Mesothelial cell of epicardium (in vitro differentiated cells): ENCODE data around the gene ZNF574. TPM values are rescaled to one million over a fixed set of nuclear protein-coding genes. Genes with fewer than 3 reads are reported as not detected.

ENCODE experiments used
- DNase-seq, 2 experiments: peaks; one replicate each; pipeline ENCODE4 v3.0.0; 2021; ENCODE audit warnings: low spot score in 2 of 2; ENCODE audit not compliant: unreplicated experiment in 2 of 2
- H3K27ac Mint-ChIP-seq: 2 replicates; pipeline ENCODE4 v1.8.0; 2021; ENCODE audit warnings: mixed read lengths
- H3K27me3 Mint-ChIP-seq: 2 replicates; pipeline ENCODE4 v1.8.0; 2021; ENCODE audit warnings: low read depth, mixed read lengths
- H3K36me3 Mint-ChIP-seq: 2 replicates; pipeline ENCODE4 v1.8.0; 2021; ENCODE audit warnings: mixed read lengths
- H3K4me1 Mint-ChIP-seq: 2 replicates; pipeline ENCODE4 v1.8.0; 2021; ENCODE audit warnings: mixed read lengths
- H3K4me3 Mint-ChIP-seq: 2 replicates; pipeline ENCODE4 v1.8.0; 2021; ENCODE audit warnings: mild to moderate bottlenecking, moderate library complexity, mixed read lengths
- H3K9me3 Mint-ChIP-seq: 2 replicates; pipeline ENCODE4 v1.8.0; 2021; ENCODE audit warnings: mixed read lengths
- total RNA-seq: library from RNA; stranded (reverse); gene quantifications from 3 replicates; pipeline ENCODE4 v1.2.1, GENCODE V29; 2021
- TF ChIP-seq, protein P1 (sequence below): fragments of 200-600 bp; sonication (generic); IDR thresholded peaks from one replicate; pipeline ENCODE4 v1.5.0; 2021; ENCODE audit warnings: antibody characterized with exemption; ENCODE audit not compliant: unreplicated experiment

Gene ZNF574
- total RNA-seq, 1 donor from 2014 or later = 21.3 TPM

DNA sequence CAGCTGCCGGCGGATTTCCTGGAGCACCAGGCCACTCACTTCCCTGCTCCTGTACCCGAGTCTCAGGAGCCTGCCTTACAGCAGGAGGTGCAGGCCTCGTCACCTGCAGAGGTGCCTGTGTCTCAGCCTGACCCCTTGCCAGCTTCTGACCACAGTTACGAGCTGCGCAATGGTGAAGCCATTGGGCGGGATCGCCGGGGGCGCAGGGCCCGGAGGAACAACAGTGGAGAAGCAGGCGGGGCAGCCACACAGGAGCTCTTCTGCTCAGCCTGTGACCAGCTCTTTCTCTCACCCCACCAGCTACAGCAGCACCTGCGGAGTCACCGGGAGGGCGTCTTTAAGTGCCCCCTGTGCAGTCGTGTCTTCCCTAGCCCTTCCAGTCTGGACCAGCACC, 3.3 kb downstream of the ZNF574 start:
- H3K4me3 Mint-ChIP-seq = no peak overlapping the region
- peaks cover 33% of the 10 kb centered on the region for H3K4me1 Mint-ChIP-seq
- TF ChIP-seq, protein P1, sequence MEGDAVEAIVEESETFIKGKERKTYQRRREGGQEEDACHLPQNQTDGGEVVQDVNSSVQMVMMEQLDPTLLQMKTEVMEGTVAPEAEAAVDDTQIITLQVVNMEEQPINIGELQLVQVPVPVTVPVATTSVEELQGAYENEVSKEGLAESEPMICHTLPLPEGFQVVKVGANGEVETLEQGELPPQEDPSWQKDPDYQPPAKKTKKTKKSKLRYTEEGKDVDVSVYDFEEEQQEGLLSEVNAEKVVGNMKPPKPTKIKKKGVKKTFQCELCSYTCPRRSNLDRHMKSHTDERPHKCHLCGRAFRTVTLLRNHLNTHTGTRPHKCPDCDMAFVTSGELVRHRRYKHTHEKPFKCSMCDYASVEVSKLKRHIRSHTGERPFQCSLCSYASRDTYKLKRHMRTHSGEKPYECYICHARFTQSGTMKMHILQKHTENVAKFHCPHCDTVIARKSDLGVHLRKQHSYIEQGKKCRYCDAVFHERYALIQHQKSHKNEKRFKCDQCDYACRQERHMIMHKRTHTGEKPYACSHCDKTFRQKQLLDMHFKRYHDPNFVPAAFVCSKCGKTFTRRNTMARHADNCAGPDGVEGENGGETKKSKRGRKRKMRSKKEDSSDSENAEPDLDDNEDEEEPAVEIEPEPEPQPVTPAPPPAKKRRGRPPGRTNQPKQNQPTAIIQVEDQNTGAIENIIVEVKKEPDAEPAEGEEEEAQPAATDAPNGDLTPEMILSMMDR = no peak
- H3K36me3 Mint-ChIP-seq = peaks cover 21% of the 10 kb centered on the region
- H3K27ac Mint-ChIP-seq = no peak overlapping the region
- H3K27me3 Mint-ChIP-seq = no peaks in the 10 kb centered on the region
- no peak for DNase-seq
- no peaks in the 10 kb centered on the region for H3K9me3 Mint-ChIP-seq

DNA sequence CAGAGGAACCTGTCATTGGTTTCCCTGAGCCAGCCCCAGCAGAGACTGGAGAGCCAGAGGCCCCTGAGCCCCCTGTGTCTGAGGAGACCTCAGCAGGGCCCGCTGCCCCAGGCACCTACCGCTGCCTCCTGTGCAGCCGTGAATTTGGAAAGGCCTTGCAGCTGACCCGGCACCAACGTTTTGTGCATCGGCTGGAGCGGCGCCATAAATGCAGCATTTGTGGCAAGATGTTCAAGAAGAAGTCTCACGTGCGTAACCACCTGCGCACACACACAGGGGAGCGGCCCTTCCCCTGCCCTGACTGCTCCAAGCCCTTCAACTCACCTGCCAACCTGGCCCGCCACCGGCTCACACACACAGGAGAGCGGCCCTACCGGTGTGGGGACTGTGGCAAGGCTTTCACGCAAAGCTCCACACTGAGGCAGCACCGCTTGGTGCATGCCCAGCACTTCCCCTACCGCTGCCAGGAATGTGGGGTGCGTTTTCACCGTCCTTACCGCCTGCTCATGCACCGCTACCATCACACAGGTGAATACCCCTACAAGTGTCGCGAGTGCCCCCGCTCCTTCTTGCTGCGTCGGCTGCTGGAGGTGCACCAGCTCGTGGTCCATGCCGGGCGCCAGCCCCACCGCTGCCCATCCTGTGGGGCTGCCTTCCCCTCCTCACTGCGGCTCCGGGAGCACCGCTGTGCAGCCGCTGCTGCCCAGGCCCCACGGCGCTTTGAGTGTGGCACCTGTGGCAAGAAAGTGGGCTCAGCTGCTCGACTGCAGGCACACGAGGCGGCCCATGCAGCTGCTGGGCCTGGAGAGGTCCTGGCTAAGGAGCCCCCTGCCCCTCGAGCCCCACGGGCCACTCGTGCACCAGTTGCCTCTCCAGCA, 4.2 kb downstream of the ZNF574 start:
- H3K4me1 Mint-ChIP-seq = peaks cover 29% of the 10 kb centered on the region
- no peaks in the 10 kb centered on the region for H3K27me3 Mint-ChIP-seq
- peaks cover 21% of the 10 kb centered on the region for H3K36me3 Mint-ChIP-seq
- no peak overlapping the region for H3K4me3 Mint-ChIP-seq
- no peaks in the 10 kb centered on the region for H3K9me3 Mint-ChIP-seq
- no peak for DNase-seq
- TF ChIP-seq, protein P1 = no peak
- H3K27ac Mint-ChIP-seq = no peak overlapping the region

DNA sequence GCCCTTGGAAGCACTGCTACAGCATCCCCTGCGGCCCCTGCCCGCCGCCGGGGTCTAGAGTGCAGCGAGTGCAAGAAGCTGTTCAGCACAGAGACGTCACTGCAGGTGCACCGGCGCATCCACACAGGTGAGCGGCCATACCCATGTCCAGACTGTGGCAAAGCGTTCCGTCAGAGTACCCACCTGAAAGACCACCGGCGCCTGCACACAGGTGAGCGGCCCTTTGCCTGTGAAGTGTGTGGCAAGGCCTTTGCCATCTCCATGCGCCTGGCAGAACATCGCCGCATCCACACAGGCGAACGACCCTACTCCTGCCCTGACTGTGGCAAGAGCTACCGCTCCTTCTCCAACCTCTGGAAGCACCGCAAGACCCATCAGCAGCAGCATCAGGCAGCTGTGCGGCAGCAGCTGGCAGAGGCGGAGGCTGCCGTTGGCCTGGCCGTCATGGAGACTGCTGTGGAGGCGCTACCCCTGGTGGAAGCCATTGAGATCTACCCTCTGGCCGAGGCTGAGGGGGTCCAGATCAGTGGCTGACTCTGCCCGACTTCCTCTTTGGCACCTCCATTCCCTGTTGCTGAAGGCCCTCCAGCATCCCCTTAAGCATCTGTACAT, 4.9 kb downstream of the ZNF574 start:
- Mint-ChIP-seq H3K27ac (no peak overlapping the region), H3K4me1 (peaks cover 22% of the 10 kb centered on the region), H3K4me3 (no peak overlapping the region)

DNA sequence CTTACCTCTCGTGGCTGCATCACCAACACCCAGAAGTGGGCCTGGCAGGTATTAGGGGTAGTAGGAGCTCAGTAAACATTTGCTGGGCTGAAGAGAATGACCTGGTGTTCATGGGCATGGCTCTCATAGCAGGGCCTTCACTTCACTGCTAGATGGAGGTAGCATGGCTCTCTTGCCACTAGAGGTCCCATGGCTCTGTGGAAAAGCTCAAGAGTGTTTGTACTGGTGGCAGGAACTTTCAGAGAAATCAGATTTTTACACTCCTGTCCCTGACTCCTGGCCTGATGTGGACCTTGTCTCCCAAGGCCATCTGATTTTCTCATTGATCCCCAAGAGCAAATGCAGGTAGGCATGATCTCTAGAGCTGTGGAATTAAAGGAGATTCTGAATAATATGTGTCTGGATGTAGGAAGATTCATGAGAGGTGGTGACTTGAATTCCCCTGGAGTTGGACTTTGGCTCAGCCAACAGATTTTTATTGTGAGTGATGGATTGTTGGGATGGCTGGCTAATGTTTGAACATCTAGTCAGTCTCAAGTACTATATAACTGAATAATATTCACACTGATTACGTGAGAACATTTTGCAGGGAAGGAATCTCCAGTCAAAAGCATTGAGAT, 5.7 kb downstream of the ZNF574 start:
- no peaks in the 10 kb centered on the region for H3K27me3 Mint-ChIP-seq
- TF ChIP-seq, protein P1 = no peak
- no peak for DNase-seq
- no peak overlapping the region for H3K4me3 Mint-ChIP-seq
- H3K36me3 Mint-ChIP-seq = peaks cover 24% of the 10 kb centered on the region
- peaks cover 17% of the 10 kb centered on the region for H3K4me1 Mint-ChIP-seq
- H3K27ac Mint-ChIP-seq = no peak overlapping the region
- no peaks in the 10 kb centered on the region for H3K9me3 Mint-ChIP-seq

More for the DNA sequence above, 4.9 kb downstream of the ZNF574 start:
- Mint-ChIP-seq H3K36me3 (peaks cover 24% of the 10 kb centered on the region), H3K9me3 (no peaks in the 10 kb centered on the region), H3K27me3 (no peaks in the 10 kb centered on the region)
- DNase-seq = no peak
- TF ChIP-seq, protein P1 = no peak

DNA sequence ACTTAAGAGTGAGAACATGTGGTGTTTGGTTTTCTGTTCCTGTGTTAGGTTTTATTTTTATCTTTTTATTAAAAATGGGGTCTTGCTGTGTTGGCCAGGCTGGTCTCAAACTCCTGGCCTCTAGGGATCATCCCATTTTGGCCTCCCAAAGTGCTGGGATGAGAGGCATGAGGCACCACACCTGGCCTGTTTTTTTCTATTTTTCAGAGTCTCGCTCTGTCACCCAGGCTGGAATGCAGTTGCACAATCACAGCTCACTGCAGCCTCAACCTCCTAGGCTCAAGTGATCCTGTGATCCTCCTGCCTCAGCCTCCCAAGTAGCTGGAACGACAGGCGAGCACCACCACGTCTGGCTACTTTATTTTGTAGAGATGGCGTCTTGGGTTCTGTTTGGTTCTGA, 7.6 kb downstream of the ZNF574 start:
- Mint-ChIP-seq H3K36me3 (peaks cover 23% of the 10 kb centered on the region), H3K27me3 (no peaks in the 10 kb centered on the region), H3K9me3 (no peaks in the 10 kb centered on the region), H3K4me1 (peaks cover 2% of the 10 kb centered on the region), H3K4me3 (no peak overlapping the region), H3K27ac (no peak overlapping the region)
- DNase-seq = no peak
- TF ChIP-seq, protein P1 = no peak
